GM12873 (cell line): ENCODE data around the gene RBMX2.

Experiments used
- CTCF ChIP-seq: IDR thresholded peaks from 2 replicates; pipeline ENCODE4 v1.5.1; 2012; ENCODE audit warnings: low read depth, mild to moderate bottlenecking, moderate library complexity, low read length, control low read depth; ENCODE audit not compliant: insufficient read depth; ENCODE audit errors: missing control alignments

RBMX2 gene

GRCh38 chrX:130401415-130402207, at the start of gene RBMX2:
Gene RBMX2, plus strand, starts transcription at chrX:130401987. Its CDS starts 46 bp downstream, at chrX:130402033.
- TF ChIP-seq CTCF, result no peak

GRCh38 chrX:130376077-130376476, 25.7 kb upstream of the RBMX2 start:
- no peak for TF ChIP-seq CTCF

- TF ChIP-seq CTCF, result no peak
These were observed 23.6 kb upstream of the RBMX2 start for GRCh38 chrX:130378024-130378669.

GRCh38 chrX:130385520-130385919, 16.3 kb upstream of the RBMX2 start, which contains the start of gene GPR119:
Gene GPR119, minus strand, starts transcription at chrX:130385674. Its CDS starts 227 bp downstream, at chrX:130385447.
- TF ChIP-seq CTCF, result no peak

- no peak for TF ChIP-seq CTCF
These were observed 15.4 kb upstream of the RBMX2 start for GRCh38 chrX:130386408-130386808.

GRCh38 chrX:130393451-130394074, 8.2 kb upstream of the RBMX2 start:
- peak; percentile 64 for TF ChIP-seq CTCF

GRCh38 chrX:130395341-130395740, 6.4 kb upstream of the RBMX2 start:
- no peak for TF ChIP-seq CTCF
